ENCODE measurements around the gene CCS. TPM values are rescaled to one million over a fixed set of nuclear protein-coding genes. Genes with fewer than 3 reads are reported as not detected.
A peak's percentile ranks its signal among the peaks of the same experiment; 100 is the strongest.
"Not testable (repeated sequence)": the region's sequence is repeated elsewhere in the genome, so short reads cannot be mapped to it uniquely, and the experiment has no call there.

The CCS gene
- total RNA-seq, 1 donor from 2014 or later: 34.8 TPM

DNA sequence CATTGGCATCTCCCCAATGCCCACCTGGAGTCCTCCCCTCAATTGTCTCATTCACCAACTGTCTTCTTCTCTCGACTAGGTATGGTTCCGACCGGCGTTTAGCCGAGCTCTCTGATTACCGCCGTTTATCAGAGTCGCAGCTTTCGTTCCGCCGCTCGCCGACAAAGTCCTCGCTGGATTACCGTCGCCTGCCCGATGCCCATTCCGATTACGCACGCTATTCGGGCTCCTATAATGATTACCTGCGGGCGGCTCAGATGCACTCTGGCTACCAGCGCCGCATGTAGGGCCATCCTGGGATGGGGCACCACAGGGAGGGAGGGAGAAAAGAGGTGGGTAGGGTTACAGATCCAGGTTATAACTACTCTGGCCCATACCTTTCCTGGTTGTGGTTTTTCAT lies 33.4 kb downstream of the CCS start:
- no peak for DNase-seq (ENCODE audit: low spot score)

DNA sequence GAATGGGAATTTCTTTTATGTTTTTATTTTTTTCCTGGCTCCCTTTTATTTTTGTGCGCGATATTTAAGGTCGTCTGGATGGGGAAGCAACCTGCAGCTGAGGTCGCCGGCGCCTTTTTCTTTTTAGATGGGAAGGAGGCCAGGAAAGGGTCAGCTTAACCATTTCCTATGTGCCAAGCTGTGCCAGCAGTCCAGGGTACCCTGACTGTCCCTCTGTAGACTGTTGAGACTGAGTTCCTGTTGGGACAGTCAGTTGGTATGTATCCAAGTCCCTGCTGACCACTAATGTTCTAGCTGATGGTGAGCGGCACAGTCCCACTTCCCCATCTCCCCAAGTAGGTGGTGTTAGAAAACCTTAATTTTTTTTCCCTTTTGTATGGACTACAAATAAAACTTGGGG lies 33.9 kb downstream of the CCS start:
- DNase-seq (ENCODE audit: low spot score): no peak

DNA sequence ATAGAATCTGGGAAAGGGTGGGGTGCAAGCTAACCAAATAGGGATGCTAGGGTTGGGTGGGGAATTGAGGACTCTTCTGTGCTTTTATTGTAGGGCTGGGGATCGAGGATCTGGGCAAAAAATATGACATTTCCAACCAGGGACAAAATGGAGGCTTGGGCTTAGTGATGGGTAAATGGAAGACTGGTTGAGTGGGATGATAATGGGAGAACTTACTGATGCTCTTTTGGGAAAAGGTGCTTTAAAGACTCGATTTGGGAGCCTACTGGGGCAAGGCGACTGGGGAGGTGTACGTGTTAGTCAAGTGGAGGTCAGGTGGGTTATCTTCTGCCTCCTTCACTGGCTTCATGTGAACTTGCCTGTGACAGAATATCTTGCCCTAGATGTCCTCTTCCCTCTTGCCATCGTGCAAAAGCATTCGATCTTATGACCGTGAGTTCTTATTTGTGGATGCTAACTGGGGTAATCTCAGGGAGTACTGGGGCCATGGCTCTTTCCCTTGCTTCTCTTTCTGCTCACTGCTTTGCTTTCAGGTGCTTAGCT lies 35.1 kb downstream of the CCS start:
- no peak for DNase-seq (ENCODE audit: low spot score)

DNA sequence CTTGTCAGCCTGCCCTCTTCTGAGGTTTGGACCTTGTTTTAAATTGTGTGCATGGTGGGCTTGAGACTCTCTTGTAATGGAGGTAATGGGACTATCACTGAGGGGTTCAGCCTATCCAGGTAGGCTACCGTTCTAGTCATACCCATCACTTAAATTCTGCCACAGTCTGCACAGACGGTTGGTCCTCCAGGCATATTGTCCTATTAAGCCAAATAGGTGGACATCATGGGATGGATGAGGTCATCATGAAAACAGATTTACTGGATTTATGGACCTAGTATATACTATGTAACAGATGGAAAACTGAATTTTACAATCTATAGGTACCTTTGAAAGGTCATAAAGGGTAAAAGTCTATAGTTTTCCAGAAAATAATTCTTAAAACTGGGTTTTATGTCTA lies 36.4 kb downstream of the CCS start:
- no peak for DNase-seq (ENCODE audit: low spot score)

DNA sequence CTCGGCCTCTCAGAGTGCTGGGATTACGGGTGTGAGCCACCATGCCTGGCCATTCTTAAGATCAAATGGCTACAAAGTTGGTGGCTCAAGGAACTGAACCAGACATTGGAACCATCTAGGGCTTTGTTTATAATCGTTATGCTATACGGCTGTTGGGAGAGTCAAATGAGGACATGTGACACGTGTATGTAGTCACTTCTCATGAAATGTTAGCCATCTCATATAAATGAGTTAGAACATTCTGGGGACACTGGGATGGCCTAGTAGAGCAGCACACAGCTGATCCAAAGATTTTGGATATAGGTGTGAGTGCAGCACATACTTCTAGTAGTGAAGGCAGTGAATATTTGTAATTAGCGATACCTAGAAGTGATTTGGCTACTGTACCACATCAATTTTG lies 38.9 kb downstream of the CCS start:
- DNase-seq (ENCODE audit: low spot score): no peak

DNA sequence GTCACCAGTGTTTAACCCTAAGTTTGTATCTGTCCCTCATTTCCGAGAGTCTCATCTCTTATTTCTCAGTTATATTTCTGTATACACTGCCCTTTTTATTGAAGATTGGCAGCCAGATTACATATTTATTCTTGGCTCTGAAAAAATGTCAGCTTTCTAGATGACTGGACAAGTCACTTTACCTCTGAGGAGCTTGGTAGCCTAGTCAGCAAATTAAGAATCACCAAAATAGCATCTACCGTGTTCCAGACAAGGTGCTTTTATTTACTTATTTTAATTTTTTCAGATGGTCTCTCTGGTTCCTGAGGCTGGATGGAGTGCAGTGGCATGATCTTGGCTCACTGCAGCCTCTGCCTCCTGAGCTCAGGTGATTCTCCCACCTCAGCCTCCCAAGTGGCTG lies 40.0 kb downstream of the CCS start:
- no peak for DNase-seq (ENCODE audit: low spot score)

DNA sequence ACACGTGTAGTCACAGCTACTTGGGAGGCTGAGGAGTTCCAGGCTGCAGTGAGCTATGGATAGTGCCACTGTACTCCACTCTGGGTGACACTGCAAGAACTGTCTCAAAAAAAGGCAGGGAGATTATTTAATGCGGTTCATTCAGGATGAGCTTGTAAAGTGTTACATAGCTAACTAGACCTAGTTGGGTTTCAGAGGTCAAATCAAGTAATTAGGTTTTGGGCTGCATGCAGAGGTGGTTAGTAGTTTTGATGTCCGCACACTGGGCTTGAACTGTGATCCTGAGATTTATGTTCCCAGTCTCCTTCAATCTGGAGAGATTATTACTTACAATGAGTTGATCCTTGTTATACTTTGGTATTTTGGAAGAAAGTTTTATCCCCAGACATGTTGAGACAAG lies 43.4 kb downstream of the CCS start:
- no peak for DNase-seq (ENCODE audit: low spot score)

DNA sequence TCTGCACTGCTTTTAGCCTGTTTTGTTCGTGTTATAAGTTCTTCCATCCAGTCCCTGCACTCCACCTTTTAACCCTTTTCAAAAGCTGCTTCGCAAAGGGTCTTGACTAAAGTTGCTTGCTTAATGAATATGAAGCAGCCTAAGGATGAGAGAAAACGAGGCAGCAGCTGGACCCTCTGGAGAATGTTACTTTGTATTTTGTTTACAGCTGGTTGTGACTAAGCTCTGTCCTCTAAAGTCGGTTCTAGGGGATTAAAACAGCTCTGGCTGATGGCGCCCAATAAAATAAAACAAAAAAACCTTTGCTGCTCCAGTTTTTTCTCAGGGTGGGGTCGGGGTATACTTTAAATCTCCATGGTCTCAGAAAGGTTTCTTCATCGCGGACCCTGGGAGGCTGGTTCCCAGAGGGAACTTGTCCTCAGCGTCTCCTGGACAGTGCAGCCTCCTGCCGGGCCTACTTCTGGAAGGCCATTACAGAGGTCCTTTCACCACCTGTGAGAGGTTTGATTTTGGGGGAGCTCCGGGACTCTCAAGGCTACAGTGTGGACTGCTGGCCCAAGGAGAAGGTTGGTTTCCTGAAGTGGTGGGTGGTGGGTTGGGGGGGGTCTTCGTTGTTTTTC lies 44.7 kb downstream of the CCS start:
- no peak for DNase-seq (ENCODE audit: low spot score)

DNA sequence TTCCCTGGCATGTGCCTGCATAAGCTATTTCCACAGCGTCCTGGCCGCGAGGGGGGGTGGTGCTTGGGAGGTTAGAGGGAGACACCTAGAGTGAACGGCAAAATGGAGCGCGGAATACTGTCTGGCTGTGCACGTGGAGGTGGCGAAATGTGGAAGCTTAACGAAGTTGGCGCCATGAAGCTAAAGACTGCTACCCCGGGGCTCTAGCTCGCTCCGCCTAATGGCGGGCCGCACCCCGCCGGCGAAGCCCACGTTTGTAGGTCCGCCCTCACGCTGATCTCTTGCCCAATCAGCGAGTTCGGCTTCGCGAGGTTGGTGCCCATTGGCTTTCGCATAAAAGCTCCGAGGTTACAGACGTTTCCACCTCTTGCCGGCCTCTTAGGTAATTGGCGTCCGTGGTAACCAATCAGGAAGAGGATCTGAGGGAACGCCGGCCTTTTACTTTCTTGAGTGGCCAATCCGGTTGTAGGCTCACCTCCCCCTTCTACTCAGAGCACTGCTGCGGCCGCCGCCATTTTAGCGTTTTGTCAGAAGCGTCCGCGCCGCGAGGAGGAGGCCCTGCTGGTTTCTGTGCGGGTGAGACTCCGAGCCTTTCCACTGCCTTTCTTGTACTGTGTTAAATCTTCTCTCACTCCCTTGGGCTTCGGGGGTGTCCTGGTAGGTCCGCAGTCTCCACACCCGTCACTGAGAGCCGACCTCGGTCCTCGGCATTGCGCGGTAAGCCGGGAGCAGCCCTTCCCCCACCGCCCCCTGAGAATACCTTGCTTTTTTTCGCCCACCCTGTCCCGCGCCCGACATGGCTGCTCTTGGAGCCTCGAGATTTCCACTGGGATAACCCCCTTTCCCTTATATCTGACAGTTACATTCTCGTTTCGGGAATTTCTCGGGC lies 45.4 kb downstream of the CCS start, which contains the start of gene RBM4:
Gene RBM4 (plus strand): TSS at position 527 of the 889 bp plus-strand sequence. CDS start 1,009 bp downstream, outside the sequence.
- peak; percentile 99 for DNase-seq (ENCODE audit: low spot score)

DNA sequence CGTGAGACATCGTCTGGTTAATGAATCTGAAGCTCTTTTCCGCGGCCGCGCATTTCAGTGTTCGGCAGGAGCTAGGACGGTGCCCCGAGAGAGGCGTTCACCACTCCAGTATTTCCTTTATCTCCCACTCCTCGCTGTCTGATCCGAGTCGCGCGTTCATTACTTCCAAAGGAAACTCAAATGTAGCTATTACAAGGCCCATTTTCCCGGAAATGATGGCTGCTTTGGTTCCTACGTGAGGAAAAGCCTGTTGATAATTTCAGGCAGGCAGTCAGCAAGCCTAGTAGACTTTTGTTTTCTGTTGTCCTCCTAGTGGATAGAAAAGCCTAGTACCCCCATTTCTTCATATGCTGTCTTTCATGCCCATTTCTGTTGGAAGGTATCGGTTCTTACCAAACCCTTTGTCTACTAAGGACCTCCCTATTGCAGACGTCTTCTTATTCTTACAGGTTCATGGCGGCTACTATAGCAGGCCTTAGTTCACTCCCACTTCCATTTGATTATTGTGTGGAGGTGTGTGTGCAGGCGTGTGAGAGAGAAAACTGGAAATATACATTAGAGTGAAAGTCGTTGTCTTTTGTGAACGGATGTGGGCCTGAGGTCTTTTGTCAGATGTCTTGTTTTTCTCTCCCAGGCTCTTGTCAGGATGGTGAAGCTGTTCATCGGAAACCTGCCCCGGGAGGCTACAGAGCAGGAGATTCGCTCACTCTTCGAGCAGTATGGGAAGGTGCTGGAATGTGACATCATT lies 46.3 kb downstream of the CCS start:
- no peak for DNase-seq (ENCODE audit: low spot score)

DNA sequence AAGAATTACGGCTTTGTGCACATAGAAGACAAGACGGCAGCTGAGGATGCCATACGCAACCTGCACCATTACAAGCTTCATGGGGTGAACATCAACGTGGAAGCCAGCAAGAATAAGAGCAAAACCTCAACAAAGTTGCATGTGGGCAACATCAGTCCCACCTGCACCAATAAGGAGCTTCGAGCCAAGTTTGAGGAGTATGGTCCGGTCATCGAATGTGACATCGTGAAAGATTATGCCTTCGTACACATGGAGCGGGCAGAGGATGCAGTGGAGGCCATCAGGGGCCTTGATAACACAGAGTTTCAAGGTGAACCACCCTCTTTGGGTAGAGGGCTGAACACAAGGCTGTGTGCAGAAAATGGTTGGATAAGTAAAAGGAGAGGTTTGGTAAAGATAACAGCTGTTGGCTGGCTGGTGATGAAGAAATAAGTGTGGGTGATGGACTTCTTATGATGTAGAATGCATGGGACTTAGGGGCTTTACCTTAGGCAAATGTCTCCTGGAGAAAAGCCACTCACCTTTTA lies 46.9 kb downstream of the CCS start:
- not testable (repeated sequence) for DNase-seq (ENCODE audit: low spot score)

DNA sequence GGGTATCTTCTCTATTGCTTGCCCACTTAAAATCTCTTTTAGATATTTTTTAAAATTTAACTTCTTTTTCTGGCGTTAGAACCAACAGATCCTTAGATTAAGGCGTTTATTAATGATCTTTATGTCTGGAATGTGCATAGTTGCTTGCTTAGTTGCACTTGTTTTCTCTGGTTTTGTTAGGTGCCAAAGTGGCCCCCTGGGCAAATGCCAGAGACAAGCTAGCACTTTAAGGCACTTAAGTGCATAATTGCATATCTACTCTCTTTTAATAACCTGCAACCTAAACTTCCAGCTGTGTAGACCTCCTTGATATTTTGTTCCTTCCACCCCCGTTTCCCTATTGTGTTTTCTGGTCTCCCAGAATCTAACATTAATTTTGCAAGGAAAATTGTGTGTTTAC lies 48.8 kb downstream of the CCS start:
- DNase-seq (ENCODE audit: low spot score): no peak

DNA sequence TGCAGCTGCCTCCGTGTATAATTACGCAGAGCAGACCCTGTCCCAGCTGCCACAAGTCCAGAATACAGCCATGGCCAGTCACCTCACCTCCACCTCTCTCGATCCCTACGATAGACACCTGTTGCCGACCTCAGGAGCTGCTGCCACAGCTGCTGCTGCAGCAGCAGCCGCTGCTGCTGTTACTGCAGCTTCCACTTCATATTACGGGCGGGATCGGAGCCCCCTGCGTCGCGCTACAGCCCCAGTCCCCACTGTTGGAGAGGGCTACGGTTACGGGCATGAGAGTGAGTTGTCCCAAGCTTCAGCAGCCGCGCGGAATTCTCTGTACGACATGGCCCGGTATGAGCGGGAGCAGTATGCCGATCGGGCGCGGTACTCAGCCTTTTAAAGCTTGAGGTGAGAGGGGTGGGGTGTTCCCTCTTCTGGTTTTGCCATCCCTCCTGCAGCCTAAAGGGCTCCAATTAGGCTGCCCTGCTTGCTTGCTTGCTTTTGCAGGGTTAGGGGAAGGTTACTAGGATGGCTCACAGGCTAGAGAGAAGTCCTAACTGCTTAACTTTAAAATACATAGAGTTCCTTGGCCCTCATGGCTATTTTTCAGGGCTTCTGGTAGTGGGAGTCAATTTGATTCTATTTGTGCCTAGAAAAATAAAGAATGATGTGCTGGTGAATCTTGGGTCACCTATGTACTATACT lies 50.9 kb downstream of the CCS start:
- no peak for DNase-seq (ENCODE audit: low spot score)

DNA sequence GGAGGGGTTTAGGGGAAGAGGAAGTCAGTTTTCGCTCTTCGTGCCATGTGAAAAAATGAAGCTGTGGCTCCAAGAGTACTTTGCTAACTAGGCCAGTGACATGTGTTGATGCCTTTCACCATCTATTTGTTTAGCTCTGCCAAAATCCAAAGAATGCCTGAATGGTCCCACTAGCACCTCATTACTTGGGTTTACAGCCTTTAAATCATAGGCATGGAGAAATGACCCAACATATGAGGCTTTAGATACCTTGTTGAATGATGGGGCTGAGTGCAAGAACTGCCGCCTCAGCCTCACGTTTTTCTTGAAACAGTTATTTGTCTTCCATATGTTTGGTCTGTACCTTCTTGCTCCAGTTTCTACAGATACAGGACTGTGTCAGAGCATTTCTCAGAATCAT lies 53.8 kb downstream of the CCS start:
- DNase-seq (ENCODE audit: low spot score): no peak

DNA sequence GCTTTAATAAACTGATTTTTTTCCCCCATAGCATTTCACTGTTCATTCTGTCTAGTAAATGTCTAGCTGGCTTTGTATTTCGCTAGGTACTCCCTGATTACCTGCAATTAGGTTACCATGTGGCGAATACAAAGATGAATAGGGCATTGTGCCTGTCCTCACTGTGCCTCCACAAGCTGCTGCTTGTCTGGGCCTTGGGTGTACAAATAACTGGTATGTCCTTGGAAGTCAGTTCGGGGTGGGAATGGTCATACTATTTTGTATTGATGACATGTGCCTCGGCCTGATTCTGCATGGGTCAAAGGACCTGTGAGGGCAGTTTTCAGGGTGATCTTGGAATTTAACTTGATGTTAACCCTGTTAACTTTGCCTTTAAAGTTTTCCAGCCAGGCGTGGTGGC lies 56.9 kb downstream of the CCS start:
- DNase-seq (ENCODE audit: low spot score): no peak

DNA sequence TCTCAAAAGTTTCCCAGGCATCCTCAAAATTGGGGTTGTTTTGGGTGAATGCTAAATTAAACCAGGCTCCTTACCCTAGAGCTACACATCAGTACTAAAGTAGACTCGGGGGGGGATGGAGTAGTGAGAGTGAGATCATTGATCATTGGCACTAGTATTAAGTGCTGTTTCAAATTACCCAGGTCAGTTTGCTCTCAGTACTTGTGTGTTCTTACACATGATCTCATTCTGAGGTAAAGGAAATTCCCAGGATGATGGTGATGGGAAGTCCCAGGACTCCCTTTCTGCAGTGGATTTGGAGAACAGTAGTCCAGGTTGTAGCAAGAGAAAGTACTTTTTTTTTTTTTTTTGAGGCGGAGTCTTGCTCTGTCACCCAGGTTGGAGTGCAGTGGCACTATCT lies 58.0 kb downstream of the CCS start:
- DNase-seq (ENCODE audit: low spot score): no peak

DNA sequence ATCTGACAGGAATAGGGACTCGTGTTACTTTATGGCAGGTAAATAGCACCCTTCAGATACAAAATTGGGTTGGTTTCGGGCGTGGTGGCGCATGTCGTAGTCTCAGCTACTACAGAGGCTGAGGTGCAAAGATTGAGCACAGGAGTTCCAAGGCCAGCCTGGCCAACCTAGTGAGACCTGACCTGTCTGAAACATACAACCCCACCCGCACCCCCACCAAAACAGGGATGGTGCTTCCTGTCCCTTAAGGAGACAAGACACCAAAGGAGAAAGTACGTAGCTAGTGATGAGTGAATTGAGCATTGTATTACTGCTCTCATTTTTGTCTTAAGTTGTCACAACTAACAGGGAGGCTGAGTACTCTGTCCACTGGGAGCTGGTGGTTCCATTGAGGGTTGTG lies 59.7 kb downstream of the CCS start:
- DNase-seq (ENCODE audit: low spot score): no peak

DNA sequence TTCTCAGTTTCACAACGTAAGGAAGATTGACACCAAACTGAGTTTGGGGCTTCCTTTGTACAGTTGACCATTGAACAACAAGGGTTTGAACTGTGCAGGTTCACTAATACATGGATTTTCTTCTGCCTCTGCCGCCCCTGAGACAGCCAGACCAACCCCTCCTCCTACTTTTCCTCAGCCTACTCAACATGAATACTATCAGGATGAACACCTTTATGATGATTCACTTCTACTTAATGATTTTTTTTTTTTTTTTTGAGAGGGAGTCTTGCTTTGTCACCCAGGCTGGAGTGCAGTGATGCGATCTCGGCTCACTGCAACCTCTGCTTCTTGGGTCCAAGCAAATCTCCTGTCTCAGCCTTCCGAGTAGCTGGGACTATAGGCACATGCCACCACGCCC lies 60.1 kb downstream of the CCS start:
- no peak for DNase-seq (ENCODE audit: low spot score)

Data from ureter (tissue), 1 donor.